Caco-2 (cell line): ENCODE results near the gene TERB1. TPM values are rescaled to one million over a fixed set of nuclear protein-coding genes. Genes with fewer than 3 reads are reported as not detected.

Experiments
- BruUV-seq: library from RNA; stranded (reverse); fragments of 400-500 nt; replicated peaks from 2 replicates; lab custom pipeline; 2021; lab: Mats Ljungman, UMichigan
- CTCF ChIA-PET: fragments of 300-600 bp; sonication (Branson Sonifier 250); formaldehyde crosslinking; loops from one replicate; lab custom pipeline; 2022; ENCODE audit warnings: antibody characterized with exemption; lab: Charles Lee
- POLR2A ChIA-PET: fragments of 300-600 bp; sonication (Branson Sonifier 250); formaldehyde crosslinking; loops from one replicate; lab custom pipeline; 2022; ENCODE audit warnings: antibody characterized with exemption; lab: Charles Lee
- DNase-seq, 2 experiments: peaks; one replicate each; pipeline versions ENCODE4 v3.0.0 to v3.0.0-alpha.2; 2020 to 2022
- H3K27me3 ChIP-seq: replicated peaks from 2 replicates; pipeline ENCODE4 v1.6.0; 2011; ENCODE audit warnings: low read length; ENCODE audit not compliant: control insufficient read depth, insufficient read depth
- H3K36me3 ChIP-seq: 2 replicates; pipeline ENCODE4 v1.5.1; 2011; ENCODE audit warnings: low read length; ENCODE audit not compliant: control insufficient read depth, insufficient read depth
- H3K4me1 ChIP-seq: fragments of 250-450 bp; sonication (Bioruptor Pico); 2 replicates; pipeline ENCODE4 v1.5.1; 2020; ENCODE audit warnings: mild to moderate bottlenecking
- H3K4me3 ChIP-seq: 2 replicates; pipeline ENCODE4 v1.5.1; 2011; ENCODE audit warnings: low read depth, mild to moderate bottlenecking, control low read depth, low read length
- H3K9me3 ChIP-seq: fragments of 250-450 bp; sonication (Bioruptor Pico); 2 replicates; pipeline ENCODE4 v1.5.1; 2020; ENCODE audit warnings: mild to moderate bottlenecking, moderate library complexity
- H3K27ac Mint-ChIP-seq: one replicate; pipeline ENCODE4 v1.8.0; 2022; ENCODE audit warnings: mixed read lengths; ENCODE audit not compliant: unreplicated experiment
- H3K27me3 Mint-ChIP-seq: one replicate; pipeline ENCODE4 v1.8.0; 2022; ENCODE audit warnings: mixed read lengths; ENCODE audit not compliant: insufficient read depth, unreplicated experiment
- H3K36me3 Mint-ChIP-seq: one replicate; pipeline ENCODE4 v1.8.0; 2022; ENCODE audit warnings: mild to moderate bottlenecking, mixed read lengths; ENCODE audit not compliant: insufficient read depth, unreplicated experiment
- H3K4me1 Mint-ChIP-seq: one replicate; pipeline ENCODE4 v1.8.0; 2022; ENCODE audit warnings: low read depth, mixed read lengths; ENCODE audit not compliant: unreplicated experiment
- H3K4me3 Mint-ChIP-seq: one replicate; pipeline ENCODE4 v1.8.0; 2022; ENCODE audit warnings: mild to moderate bottlenecking, moderate library complexity, mixed read lengths; ENCODE audit not compliant: unreplicated experiment
- H3K9me3 Mint-ChIP-seq: one replicate; pipeline ENCODE4 v1.8.0; 2022; ENCODE audit warnings: mixed read lengths; ENCODE audit not compliant: unreplicated experiment
- intact Hi-C: fragments of 100-400 bp; cut with micrococcal nuclease; formaldehyde crosslinking; loops from one replicate; pipeline ENCODE4 v1.10.0; 2022; ENCODE audit not compliant: unreplicated experiment
- total RNA-seq: library from RNA; stranded (reverse); gene quantifications from 2 replicates; pipeline ENCODE4 v1.2.3, GENCODE V29; 2022
- TF ChIP-seq, protein P1 (sequence below), 2 experiments: fragments of 200-600 bp in 1 of 2; IDR thresholded peaks; 1 replicate in 1 of 2; 2 replicates in 1 of 2; pipeline versions ENCODE4 v1.5.1 to v1.8.0; 2011 to 2022; ENCODE audit warnings: antibody characterized with exemption in 1 of 2, control low read depth in 1 of 2, inconsistent platforms in 1 of 2, low read depth in 1 of 2, low read length in 1 of 2, mild to moderate bottlenecking in 1 of 2, moderate library complexity in 1 of 2; ENCODE audit not compliant: insufficient read depth in 1 of 2, severe bottlenecking in 1 of 2, unreplicated experiment in 1 of 2

TERB1 gene
- total RNA-seq, 1 experiment from 2014 or later, result not detected

DNA sequence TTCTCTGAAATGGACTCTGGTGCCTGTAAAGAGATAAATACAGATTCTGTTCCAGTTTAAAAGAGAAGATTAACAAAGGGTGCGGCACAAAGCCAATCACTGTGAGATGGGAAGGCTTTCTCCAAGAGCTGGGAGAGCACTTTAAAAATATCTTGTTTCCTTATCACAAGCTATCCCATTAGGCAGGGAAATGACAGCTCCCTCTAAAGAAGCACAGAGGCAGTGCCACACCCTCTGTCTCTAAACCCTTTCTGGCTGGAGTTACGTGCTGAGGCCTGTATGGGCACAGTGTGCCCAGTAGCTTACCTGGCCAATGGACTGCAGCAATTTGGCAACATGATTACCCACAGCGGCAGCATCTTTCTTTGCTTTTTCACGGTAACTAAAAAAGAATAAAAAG lies 9.0 kb upstream of the TERB1 start:
- H3K27me3 ChIP-seq, result no peaks in the 10 kb centered on the region
- no peak overlapping the region for H3K4me3 ChIP-seq
- Mint-ChIP-seq H3K27me3 (no peaks in the 10 kb centered on the region), H3K9me3 (no peaks in the 10 kb centered on the region), H3K36me3 (peaks cover 47% of the 10 kb centered on the region), H3K4me1 (no peaks in the 10 kb centered on the region), H3K4me3 (no peak overlapping the region), H3K27ac (no peak overlapping the region)
- no peaks in the 10 kb centered on the region for H3K9me3 ChIP-seq
- CTCF ChIA-PET, result interaction anchor here (1.0 kb wide), 1 partner anchor 20 kb away, joined by 7 read pairs; the partner anchor contains the start of gene NAE1
- TF ChIP-seq, protein P1, sequence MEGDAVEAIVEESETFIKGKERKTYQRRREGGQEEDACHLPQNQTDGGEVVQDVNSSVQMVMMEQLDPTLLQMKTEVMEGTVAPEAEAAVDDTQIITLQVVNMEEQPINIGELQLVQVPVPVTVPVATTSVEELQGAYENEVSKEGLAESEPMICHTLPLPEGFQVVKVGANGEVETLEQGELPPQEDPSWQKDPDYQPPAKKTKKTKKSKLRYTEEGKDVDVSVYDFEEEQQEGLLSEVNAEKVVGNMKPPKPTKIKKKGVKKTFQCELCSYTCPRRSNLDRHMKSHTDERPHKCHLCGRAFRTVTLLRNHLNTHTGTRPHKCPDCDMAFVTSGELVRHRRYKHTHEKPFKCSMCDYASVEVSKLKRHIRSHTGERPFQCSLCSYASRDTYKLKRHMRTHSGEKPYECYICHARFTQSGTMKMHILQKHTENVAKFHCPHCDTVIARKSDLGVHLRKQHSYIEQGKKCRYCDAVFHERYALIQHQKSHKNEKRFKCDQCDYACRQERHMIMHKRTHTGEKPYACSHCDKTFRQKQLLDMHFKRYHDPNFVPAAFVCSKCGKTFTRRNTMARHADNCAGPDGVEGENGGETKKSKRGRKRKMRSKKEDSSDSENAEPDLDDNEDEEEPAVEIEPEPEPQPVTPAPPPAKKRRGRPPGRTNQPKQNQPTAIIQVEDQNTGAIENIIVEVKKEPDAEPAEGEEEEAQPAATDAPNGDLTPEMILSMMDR (IDR thresholded peaks at IDR 0.05; ENCODE audit: insufficient read depth in 1 of 2, low read depth in 1 of 2, low read length in 1 of 2, severe bottlenecking in 1 of 2, unreplicated experiment in 1 of 2), result no peak
- no TSS peak for BruUV-seq
- no peak for DNase-seq
- POLR2A ChIA-PET, result no interaction called here
- H3K36me3 ChIP-seq, result peaks cover 1% of the 10 kb centered on the region; the same call in 1 of the 2 replicates
- intact Hi-C loops, result no loop called here
- H3K4me1 ChIP-seq, result no peaks in the 10 kb centered on the region

GRCh38 chr16:66809765-66810164 lies 8.4 kb upstream of the TERB1 start:
- ChIA-PET CTCF (interaction anchor here (1.0 kb wide), 1 partner anchor 21 kb away, joined by 7 read pairs; the partner anchor contains the start of gene NAE1), POLR2A (no interaction called here)
- no peak overlapping the region for H3K27ac Mint-ChIP-seq
- TF ChIP-seq, protein P1 (IDR thresholded peaks at IDR 0.05; ENCODE audit: insufficient read depth in 1 of 2, low read depth in 1 of 2, low read length in 1 of 2, severe bottlenecking in 1 of 2, unreplicated experiment in 1 of 2), result no peak
- peaks cover 48% of the 10 kb centered on the region for H3K36me3 Mint-ChIP-seq
- no peaks in the 10 kb centered on the region for H3K4me1 Mint-ChIP-seq
- no TSS peak for BruUV-seq
- H3K9me3 Mint-ChIP-seq, result no peaks in the 10 kb centered on the region
- Histone ChIP-seq H3K4me1 (no peaks in the 10 kb centered on the region), H3K36me3 (peaks cover 1% of the 10 kb centered on the region; the same call in 1 of the 2 replicates), H3K27me3 (no peaks in the 10 kb centered on the region), H3K9me3 (no peaks in the 10 kb centered on the region), H3K4me3 (no peak overlapping the region)
- no peaks in the 10 kb centered on the region for H3K27me3 Mint-ChIP-seq
- intact Hi-C loops, result no loop called here
- no peak overlapping the region for H3K4me3 Mint-ChIP-seq
- DNase-seq, result no peak

- no peak for DNase-seq
- Mint-ChIP-seq H3K4me3 (no peak overlapping the region), H3K27me3 (no peaks in the 10 kb centered on the region), H3K9me3 (no peaks in the 10 kb centered on the region), H3K27ac (no peak overlapping the region), H3K36me3 (peaks cover 26% of the 10 kb centered on the region), H3K4me1 (no peaks in the 10 kb centered on the region)
- no peak overlapping the region for H3K4me3 ChIP-seq
- H3K9me3 ChIP-seq, result no peaks in the 10 kb centered on the region
- intact Hi-C loops, result no loop called here
- BruUV-seq, result no TSS peak
- ChIA-PET CTCF (interaction anchor here (0.7 kb wide), 1 partner anchor 1015 kb away, joined by 3 read pairs; no protein-coding TSS in a partner anchor), POLR2A (interaction anchor here (0.6 kb wide), 1 partner anchor 31 kb away, joined by 3 read pairs; no protein-coding TSS in a partner anchor)
- no peaks in the 10 kb centered on the region for H3K27me3 ChIP-seq
- H3K36me3 ChIP-seq, result no peaks in the 10 kb centered on the region; the same call in 1 of the 2 replicates
- no peaks in the 10 kb centered on the region for H3K4me1 ChIP-seq
- TF ChIP-seq, protein P1 (IDR thresholded peaks at IDR 0.05; ENCODE audit: insufficient read depth in 1 of 2, low read depth in 1 of 2, low read length in 1 of 2, severe bottlenecking in 1 of 2, unreplicated experiment in 1 of 2), result no peak
Measured at GRCh38 chr16:66802159-66802558, 775 bp upstream of the TERB1 start.
